GM19438 (cell line): Measurements from ENCODE around the gene TNK1.
"Not testable (repeated sequence)": the region's sequence is repeated elsewhere in the genome, so short reads cannot be mapped to it uniquely, and the experiment has no call there.

Source experiments
- ATAC-seq: cut with Tn5 transposase; IDR thresholded peaks from one replicate; pipeline ENCODE4 v1.9.1; 2021; ENCODE audit warnings: low read depth; ENCODE audit not compliant: unreplicated experiment

The TNK1 gene

GRCh38 chr17:7354262-7354843 is 26.5 kb upstream of the TNK1 start:
- no peak for ATAC-seq

DNA sequence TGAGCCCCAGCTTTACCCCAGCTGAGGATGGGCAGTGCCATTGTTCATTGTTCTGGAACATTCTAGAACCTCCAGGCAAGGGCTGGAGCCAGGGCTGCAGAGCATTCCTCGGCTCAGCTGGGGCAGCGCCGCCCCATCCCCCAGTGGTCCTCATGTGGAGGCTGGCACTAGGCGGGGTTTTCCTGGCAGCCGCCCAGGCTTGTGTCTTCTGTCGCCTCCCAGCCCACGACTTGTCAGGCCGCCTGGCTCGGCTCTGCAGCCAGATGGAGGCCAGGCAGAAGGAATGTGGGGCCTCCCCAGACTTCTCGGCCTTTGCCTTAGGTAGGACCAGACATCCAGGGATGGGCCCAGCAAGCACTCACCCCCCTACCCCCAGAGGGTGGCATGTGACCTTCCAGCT is 25.8 kb upstream of the TNK1 start, which contains the start of gene TMEM95:
Gene TMEM95 (plus strand): TSS at position 104 of the 400 bp plus-strand sequence. CDS start 49 bp downstream, at position 153.
- ATAC-seq, result no peak

DNA sequence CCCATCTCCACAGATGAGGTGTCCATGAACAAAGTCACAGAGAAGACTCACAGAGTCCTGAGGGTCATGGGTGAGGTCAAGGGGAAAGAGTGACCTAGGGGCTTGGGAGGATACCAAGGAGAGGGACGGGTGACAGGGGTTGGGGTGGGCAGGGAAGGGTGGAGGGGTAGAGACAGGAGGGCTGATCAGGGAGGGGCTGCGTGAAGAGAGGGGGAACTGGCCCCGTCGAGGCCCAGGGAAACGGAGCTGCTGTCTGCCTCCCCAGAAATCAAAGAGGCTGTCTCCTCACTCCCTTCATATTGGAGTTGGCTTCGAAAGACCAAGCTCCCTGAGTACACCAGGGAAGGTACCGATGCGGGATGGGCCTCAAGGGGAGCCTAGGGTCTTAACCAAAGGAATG is 25.3 kb upstream of the TNK1 start:
- ATAC-seq, result no peak

DNA sequence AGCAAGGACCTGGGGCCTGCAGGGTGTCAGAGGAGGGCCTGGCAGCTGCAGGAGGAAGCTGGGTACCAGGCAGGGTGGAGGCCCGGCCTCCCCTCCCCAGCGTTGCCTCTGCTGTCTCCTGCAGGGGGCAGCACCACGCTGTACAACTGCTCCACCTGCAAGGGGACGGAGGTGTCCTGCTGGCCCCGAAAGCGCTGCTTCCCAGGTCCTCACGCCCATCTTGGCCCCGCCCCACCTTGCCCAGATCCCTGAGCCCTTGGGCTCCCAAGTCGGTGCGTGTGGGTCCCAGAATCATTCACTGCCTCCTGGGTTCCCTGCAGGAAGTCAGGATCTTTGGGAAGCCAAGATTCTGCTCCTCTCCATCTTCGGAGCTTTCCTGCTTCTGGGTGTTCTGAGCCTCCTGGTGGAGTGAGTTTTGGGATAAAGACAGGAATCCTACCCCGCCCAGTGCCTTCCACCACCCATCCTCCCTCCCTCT is 24.8 kb upstream of the TNK1 start:
- ATAC-seq, result no peak

- ATAC-seq, result no peak
Observed at GRCh38 chr17:7356756-7357155, 24.1 kb upstream of the TNK1 start.

- ATAC-seq, result no peak
Observed at GRCh38 chr17:7357381-7357780, 23.5 kb upstream of the TNK1 start.

DNA sequence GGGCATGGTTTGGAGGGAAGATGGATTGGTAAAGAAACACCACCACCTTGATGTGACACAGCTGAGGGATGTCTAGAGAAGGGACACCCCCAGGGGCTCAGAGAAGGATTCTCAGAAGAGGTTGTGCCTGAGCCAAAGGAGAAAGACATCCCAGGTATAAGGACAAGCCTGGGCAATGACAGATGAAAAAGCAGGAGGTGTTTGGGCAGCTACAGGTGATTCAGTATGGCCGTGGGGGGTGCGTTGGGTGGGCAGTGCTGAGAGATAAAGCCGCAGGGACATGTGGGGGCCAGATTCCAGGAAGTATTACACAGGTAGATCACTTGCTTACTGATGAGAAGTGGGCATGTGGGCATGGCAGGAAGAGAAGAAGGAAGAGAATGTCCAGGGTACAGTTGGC is 19.0 kb upstream of the TNK1 start:
- no peak for ATAC-seq

- no peak for ATAC-seq
Observed at GRCh38 chr17:7363311-7363710, 17.6 kb upstream of the TNK1 start.

- ATAC-seq, result not testable (repeated sequence)
Observed at GRCh38 chr17:7365963-7366362, 14.9 kb upstream of the TNK1 start.

DNA sequence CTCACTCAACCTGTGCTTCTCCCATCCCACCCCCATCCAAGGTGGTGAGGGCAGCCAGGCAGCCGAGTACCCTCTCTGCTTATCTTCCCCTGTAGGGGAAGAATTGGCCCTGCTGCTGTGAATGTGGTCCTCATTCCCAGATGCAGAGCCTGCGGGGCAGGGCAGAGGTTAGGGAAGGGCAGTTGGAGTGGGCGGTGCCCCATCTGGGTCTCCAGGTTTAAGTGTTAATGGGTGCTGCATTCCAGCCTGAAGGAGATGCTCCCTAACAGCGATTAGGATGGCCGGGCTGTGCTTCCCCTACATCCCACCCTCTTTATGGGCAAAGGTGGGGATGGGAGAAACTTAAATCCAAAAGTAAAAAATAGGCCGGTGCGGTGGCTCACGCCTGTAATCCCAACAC is 13.8 kb upstream of the TNK1 start:
- no peak for ATAC-seq

- no peak for ATAC-seq
Observed at GRCh38 chr17:7367918-7368598, 12.8 kb upstream of the TNK1 start.

- not testable (repeated sequence) for ATAC-seq
Observed at GRCh38 chr17:7368599-7368994, 12.3 kb upstream of the TNK1 start.

DNA sequence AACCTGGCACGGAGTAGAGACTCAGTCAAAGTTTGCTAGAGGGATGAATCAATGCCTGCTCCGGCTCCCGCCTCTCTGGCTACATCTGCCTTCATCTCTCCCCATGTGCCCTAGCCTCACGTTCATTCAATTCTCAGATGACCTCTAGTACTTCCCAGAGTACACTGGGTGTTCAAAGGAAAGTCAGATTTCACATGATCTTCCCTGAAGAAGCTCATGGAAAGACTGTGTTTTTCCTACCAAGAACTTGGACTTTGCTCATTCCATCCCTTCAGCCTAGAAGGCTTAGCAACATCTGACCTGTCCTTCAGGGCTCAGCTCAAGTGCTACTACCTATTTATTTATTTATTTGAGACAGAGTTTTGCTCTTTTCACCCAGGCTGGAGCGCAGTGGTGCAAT is 11.1 kb upstream of the TNK1 start:
- ATAC-seq, result no peak

DNA sequence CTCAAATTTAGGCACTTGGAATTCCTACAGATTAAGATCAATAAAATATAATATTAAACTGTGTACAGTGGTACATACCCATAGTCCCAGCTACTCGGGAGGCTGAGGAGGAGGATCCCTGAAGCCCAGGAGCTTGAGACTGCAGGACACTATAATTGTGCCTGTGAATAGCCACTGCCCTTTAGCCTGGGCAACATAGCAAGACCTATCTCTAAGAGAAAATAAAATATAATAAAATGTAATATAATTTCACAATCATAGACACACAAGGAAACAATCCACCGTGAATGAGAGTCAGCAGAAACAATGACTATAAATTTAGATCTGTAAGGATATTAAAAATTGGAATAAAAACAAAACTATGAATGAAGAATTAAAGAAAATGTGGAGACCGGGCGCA is 10.0 kb upstream of the TNK1 start:
- no peak for ATAC-seq

GRCh38 chr17:7374353-7374752 is 6.5 kb upstream of the TNK1 start:
- no peak for ATAC-seq

- no peak for ATAC-seq
Observed at GRCh38 chr17:7379134-7379533, 1.8 kb upstream of the TNK1 start.

DNA sequence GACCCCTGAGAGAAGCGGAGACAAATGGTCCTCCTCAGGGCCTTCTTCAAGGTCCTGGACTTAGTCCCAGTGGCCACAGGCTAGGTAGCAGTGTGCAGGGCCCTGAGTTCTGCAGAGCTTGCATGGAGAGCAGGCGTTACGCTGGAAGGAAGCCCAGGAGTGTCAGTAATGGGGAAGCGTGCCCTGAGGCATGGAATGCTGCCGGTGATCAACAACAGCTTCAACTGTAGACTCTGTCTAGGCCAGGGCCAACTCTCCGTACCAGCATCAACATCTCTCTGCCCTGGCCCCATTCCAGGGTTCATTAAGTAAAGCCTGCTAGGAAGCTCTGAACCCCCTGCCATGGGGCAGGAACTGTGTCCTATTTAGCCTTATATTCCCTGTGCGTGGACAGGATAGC is 568 bp upstream of the TNK1 start:
- ATAC-seq, result no peak

DNA sequence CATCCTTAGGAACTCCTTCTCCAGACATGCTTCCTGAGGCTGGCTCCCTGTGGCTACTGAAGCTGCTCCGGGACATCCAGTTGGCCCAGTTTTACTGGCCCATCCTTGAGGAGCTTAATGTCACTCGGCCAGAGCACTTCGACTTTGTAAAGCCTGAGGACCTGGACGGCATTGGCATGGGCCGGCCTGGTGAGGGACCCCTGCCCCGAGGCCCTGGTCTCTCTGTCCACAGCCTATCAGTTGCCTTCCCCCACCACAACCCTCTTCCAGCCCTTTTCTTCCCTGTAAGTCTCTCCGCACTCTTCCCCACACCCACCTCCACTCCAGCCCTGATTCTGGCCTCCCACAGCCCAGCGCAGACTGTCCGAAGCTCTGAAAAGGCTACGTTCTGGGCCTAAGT is 2.0 kb downstream of the TNK1 start:
- no peak for ATAC-seq

GRCh38 chr17:7383371-7383741 is 2.5 kb downstream of the TNK1 start:
- ATAC-seq, result no peak

- ATAC-seq, result no peak
Observed at GRCh38 chr17:7383742-7384488, 3.0 kb downstream of the TNK1 start.

GRCh38 chr17:7384489-7385081 is 3.7 kb downstream of the TNK1 start:
- ATAC-seq, result no peak
